RPMI7951 (cell line): Measurements from ENCODE around the gene GPR61. TPM values are rescaled to one million over a fixed set of nuclear protein-coding genes. Genes with fewer than 3 reads are reported as not detected.

Source experiments
- DNase-seq: peaks from one replicate; pipeline ENCODE4 v3.0.0-alpha.2; 2012; ENCODE audit warnings: low read depth
- total RNA-seq: library from RNA; depleted of rRNA; stranded (reverse); fragments of >200 nt; shearing (Covaris generic); gene quantifications from 2 replicates; pipeline ENCODE4 v1.2.3, GENCODE V29; 2014; rRNA removed

GPR61 gene
- total RNA-seq, 1 experiment from 2014 or later = under 0.01 TPM

GRCh38 chr1:109567877-109568672 lies 28.4 kb downstream of the GPR61 start:
- no peak for DNase-seq

DNA sequence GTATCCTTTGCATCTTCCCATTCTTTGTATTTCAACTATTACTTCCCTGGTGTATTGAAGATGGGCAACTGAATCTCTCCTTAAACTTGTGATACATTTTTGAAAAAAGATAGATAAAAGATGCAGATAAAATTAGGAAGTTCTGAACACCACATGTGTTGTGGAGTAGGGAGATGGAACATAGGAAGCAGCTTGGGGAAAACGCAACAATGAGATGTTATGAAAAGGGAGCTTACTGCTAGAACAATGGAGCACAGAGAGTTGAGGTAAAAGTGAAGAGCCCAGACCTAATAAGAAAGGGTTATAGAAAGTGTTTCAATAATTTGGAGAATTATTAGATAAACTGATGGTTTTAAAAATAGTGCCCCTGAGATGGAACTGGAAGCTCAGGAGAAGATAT lies 29.7 kb downstream of the GPR61 start:
- no peak for DNase-seq

DNA sequence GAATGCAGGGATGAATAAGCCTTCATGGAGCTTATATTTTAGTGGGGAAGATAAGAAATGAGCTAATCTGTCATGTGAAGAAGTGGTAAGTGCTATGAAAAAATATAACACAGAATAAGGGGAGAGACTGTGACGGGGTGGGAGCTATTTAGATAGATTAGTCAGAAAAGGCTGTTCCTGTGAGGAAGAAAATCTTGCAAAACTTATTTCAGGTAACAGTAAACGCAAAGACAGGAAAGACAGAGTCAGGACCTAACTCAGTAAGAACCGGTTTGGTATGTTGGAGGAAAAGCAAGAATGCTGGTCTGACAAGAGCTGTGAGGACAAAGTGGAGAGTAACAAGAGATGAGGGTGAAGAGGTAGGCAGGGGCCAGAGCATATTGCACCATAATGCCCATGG lies 30.7 kb downstream of the GPR61 start:
- no peak for DNase-seq

DNA sequence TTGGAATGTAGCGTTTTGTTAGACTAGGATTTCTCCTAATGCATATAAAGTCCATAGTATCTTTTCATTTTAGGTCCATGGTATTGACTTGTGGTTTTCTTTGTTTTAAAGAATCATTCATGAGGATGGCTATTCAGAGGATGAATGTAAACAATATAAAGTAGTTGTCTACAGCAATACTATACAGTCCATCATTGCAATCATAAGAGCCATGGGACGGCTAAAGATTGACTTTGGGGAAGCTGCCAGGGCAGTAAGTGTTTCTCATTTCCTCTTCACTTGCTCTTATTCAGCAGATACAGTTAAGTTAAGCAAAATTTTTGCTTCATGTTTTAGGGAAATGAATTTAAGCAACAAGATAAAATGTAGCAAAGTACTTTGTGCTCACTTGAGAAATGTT lies 34.1 kb downstream of the GPR61 start:
- no peak for DNase-seq

GRCh38 chr1:109578947-109579443 lies 39.3 kb downstream of the GPR61 start:
- no peak for DNase-seq

GRCh38 chr1:109579491-109579890 lies 39.8 kb downstream of the GPR61 start:
- DNase-seq = peak; percentile 48

- no peak for DNase-seq
Observed at GRCh38 chr1:109582021-109582420, 42.3 kb downstream of the GPR61 start.

GRCh38 chr1:109584766-109585165 lies 45.1 kb downstream of the GPR61 start:
- no peak for DNase-seq

- DNase-seq = no peak
Observed at GRCh38 chr1:109586055-109586454, 46.4 kb downstream of the GPR61 start.

GRCh38 chr1:109589177-109589576 lies 49.5 kb downstream of the GPR61 start:
- no peak for DNase-seq

DNA sequence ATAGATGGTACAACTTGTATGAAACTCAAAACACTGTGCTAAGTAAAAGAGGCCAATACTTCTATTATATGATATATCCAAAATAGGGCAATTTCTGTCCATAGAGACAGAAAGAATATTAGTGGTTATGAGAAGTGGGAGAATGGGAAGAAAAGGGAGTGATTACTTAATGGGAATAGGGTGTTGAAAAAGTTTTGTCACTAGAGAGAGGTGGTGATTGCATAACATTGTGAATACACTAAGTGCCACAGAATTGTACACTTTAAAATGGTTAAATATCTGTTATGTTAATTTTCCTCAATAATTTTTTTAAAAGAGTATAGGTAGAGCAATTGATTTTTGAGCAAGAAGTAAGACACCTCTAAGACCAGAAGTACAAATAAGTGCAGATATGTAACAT lies 50.0 kb downstream of the GPR61 start:
- no peak for DNase-seq

DNA sequence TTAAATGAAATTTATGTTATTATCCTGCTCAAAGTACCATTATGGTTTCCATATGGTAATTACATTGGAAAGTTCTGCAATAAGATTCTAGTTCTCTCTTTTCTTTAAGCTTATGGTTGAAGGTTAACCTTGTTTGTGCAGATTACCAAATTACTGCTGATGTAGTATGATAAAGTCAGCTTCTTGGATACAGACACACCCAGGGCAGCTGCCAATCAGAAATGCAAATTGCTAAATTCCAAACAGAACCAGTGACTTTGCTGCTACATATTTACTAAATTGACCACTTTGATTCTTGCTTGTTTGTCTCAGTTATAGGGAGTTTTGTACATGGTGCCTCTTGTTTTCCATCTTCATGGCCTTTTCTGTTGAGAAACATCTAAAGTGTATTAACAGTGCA lies 53.2 kb downstream of the GPR61 start:
- DNase-seq = no peak

DNA sequence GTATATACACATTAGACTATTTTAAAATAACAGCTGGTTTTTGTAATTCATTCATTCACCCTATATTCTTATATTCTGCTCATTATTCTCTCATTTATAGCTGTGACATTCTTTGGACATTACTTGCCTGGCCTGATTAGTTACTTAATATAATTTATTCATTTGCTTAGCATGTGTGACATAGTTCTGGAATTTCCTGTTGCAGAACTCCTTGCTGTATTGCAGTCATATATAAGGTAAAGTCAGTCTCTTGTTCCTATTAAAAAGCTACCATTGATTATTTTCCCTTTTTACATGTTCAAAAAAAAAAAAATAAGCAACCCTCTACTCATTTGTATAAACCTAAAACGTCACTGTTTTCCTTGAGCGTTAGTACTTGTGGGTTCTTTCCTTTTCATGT lies 55.9 kb downstream of the GPR61 start:
- DNase-seq = no peak

Other genes with a start within 250 kb of the GPR61 start
- not detected in 2 replicates for gene MYBPHL, start 232.9 kb upstream of the GPR61 start, total RNA-seq
- gene SORT1, start 142.0 kb upstream of the GPR61 start, total RNA-seq = 15.4 and 22.5 TPM in 2 replicates
- gene PSMA5, start 113.4 kb upstream of the GPR61 start, total RNA-seq = 99.8 and 126 TPM in 2 replicates
- gene SYPL2, start 73.3 kb upstream of the GPR61 start, total RNA-seq = 0.96 and 1.6 TPM in 2 replicates
- 2.2 and 3.0 TPM in 2 replicates for gene ATXN7L2, start 56.0 kb upstream of the GPR61 start, total RNA-seq
- 4.0 and 4.8 TPM in 2 replicates for gene CYB561D1, start 45.8 kb upstream of the GPR61 start, total RNA-seq
- 2.5 and 3.4 TPM in 2 replicates for gene AMIGO1, start 30.1 kb upstream of the GPR61 start, total RNA-seq
- 17.3 and 20.2 TPM in 2 replicates for gene GNAI3, start 8.7 kb downstream of the GPR61 start, total RNA-seq
- 0.29 TPM in 1 of 2 replicates, not detected in the other for gene GNAT2, start 79.7 kb downstream of the GPR61 start, total RNA-seq
- gene AMPD2, start 80.0 kb downstream of the GPR61 start, total RNA-seq = 48.5 and 60.4 TPM in 2 replicates
- gene GSTM4, start 116.2 kb downstream of the GPR61 start, total RNA-seq = 30.6 and 34.5 TPM in 2 replicates
- gene GSTM2, start 128.2 kb downstream of the GPR61 start, total RNA-seq = 17.5 and 17.6 TPM in 2 replicates
- 0.12 TPM in 1 of 2 replicates, not detected in the other for gene GSTM1, start 147.9 kb downstream of the GPR61 start, total RNA-seq
- gene GSTM5, start 172.4 kb downstream of the GPR61 start, total RNA-seq = 0.48 TPM in 1 of 2 replicates, not detected in the other
- gene GSTM3, start 201.2 kb downstream of the GPR61 start, total RNA-seq = 229 and 247 TPM in 2 replicates
- gene EPS8L3, start 224.1 kb downstream of the GPR61 start, total RNA-seq = not detected in 2 replicates